HG03575 (cell line): ENCODE data around the gene PDK2.

Source experiments
- ATAC-seq: cut with Tn5 transposase; IDR thresholded peaks from one replicate; pipeline ENCODE4 v1.9.1; 2021; ENCODE audit not compliant: unreplicated experiment, insufficient number of reproducible peaks, low FRiP score; ENCODE audit errors: extremely low read depth

Gene PDK2

GRCh38 chr17:50111673-50112655, 16.8 kb downstream of the PDK2 start:
- no peak for ATAC-seq

DNA sequence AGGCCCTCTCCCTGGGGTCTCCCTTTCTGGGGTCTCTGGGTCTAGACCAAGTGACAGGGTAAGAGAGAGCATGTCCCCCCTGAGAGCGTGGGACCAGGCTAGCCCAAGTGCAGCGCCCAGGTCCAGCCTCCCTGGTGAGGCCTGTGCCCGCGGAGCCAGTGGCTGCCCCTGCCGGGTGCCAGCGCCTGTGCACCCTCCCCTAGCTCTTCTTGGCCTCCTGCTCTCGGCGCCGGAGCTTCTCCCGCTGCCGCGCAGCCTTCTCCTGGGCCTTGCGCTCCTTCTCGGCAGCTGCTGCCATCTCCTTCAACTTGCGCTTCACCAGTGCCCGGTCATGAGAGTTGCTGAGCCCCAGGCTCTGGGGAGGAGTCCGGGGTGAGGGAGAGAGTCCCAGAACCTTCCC, 17.5 kb downstream of the PDK2 start:
- no peak for ATAC-seq

DNA sequence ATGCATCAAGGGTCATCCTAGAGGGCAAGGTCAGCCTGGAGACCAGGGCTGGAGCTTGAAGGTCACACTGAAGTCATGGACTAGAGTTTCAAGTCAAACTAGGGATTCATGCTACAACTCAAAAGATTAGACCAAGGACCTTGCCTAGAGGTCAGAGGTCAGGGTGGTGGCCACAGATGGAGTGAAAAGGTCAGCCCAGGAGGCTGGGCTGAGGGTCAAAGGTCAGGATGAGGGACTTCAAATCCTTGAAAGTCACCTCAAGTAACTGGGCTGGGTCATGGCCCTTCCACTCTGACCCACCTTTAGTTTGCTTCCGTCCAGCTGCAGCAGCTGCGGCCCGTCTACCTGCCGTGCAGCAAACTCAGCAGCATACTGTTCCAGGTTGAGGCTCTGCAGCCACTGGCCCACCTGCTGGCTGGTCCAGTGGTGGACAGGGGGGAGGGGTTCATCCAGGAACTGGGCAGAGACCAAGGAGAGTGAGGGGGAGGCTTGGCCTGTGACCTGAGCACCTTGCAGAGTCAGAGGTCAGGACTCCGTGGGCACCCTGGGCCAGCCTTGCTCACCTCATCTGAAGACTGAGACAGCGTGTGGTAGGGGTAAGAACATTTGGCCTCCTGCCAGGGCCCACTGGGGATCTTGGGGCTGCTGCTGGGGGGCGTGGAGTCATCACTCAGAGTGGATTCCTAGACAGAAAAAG, 18.6 kb downstream of the PDK2 start:
- ATAC-seq = no peak

GRCh38 chr17:50114401-50114800, 19.2 kb downstream of the PDK2 start:
- no peak for ATAC-seq

GRCh38 chr17:50114849-50115357, 19.8 kb downstream of the PDK2 start:
- ATAC-seq = no peak

DNA sequence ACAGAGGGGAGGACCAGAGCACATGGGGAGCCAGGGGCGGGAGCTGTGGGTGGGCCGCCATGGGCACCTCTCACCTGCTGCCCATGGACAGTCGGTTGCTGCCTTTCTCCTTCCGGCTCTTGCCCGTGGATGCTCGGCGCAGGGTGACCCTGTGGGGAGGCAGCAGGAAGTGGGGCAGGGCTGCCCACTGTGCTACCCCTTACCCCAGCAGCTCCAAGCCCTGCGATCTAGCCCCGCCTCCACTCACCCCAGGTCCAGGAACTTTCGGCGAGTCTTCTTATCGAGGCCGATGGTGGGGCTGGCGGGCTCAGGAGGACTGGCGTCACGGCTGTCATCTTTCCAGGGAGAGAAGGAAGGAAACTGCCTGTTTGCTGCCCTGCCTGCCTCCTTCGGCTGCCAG, 20.6 kb downstream of the PDK2 start:
- ATAC-seq = no peak

- ATAC-seq = no peak
Measured at GRCh38 chr17:50117202-50118051, 22.3 kb downstream of the PDK2 start.

- no peak for ATAC-seq
Measured at GRCh38 chr17:50118076-50118827, 23.1 kb downstream of the PDK2 start.

GRCh38 chr17:50118828-50119218, 23.7 kb downstream of the PDK2 start:
- no peak for ATAC-seq

DNA sequence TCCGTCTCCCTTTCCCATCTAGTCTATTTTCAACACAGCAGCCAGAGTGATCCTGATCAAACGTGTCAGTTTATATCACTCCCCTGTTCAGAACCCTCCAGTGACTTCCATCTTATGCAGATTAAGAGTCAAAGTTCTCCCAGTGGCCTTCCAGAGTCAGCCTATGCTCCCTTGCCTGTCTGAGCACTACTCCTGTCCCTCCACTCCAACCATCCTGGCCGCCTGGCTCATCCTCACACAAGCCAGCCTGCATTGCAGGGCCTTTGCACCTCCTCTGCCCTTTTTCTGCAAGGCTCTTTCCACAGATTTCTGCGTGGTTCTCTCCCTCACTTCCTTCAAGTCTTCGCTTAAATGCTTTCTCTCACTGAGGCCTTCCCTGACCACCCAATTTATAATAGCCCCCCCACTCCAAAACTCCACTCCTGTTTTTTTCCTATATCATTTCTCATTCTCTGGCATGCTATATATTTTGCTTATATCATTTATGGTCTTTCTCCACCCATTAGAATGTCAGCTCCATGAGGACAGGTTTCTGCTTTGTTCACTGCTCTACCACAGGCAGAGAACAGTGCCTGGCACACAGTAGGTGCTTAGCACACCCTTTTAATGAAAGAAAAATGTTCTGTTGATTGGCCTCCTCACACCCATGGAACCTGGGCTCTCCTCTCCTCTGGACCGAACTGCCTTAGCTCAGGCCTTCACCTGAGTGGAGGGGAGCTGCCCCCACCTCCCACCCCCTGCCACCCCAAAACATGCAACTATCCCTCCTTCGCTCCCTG, 25.5 kb downstream of the PDK2 start:
- ATAC-seq = no peak

DNA sequence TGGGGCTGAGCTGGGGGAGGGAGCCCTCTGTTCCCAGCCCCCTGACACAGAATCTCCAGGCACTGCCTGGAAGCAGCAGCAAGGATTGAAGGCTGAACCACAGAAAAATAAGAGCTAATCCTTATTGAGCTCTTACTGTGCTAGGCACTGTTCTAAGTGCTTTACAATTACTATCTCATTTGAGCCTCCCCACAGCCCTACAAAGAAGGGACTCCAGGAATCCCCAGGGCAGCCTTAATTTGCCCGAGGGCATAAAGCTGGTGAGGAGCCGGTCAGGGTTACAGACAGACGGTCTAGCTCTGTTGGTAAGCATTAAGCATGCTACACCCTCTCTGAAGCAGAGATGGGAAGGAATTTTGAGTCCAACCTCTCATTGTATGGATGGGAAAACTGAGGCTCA, 27.8 kb downstream of the PDK2 start:
- ATAC-seq = no peak

DNA sequence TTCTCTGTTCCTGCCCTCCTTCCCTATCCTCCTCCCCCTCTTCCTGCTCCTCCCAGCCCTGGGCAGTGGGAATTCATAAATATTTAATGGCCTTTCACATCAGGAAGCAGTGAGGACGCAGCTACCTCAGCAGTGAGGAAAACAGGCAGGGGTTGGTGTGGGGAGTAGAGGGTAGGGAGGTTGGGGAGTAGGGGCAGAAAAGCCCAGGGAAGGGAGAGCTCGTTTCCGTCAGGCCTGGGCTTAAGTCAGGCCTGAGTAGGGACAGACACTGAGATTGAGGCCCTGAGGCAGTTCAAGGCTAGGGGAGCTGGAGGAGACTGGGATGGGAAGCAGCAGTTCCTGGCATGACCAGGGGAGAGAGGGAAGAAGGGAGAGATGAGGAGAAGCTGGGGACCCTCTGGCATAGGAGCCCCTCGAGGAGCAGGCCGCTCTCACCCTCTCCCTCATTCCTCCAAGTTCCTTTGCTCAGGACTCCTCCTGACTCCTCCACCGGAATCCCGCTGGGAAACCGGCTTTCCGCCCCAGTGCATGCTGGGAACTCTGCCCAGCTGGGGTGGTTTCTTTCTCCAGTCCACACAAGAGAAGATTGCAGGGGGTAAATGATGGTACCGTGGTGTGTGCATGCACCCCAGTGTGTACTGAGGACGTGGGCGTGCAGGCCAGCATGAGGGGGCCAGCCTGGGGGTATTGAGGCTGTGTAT, 28.6 kb downstream of the PDK2 start:
- ATAC-seq = no peak

DNA sequence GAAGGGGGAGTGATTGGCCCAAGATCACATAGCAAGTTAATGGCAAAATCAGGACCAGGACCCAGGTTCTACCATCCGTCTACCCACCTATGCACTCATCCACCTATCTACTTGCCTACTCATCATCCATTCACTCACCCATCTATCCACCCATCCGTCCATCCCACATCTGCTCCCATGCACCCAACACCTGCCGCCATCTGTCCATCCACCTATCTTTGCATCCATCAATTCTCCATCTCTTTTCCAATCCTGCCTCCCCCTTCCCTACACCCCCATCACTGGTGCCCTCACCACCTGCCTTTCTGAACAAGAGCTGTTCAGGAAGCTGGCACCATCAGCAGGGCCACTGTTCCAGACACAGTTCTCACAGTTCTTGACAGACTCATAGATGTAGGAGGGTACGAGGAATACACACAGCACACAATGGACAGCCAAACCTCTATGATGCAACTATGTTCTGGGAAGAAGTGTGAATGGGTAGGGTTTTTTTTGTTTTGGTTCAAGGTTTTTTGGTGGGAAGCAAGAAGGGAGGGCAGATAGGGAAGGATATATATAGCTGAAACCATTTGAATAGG, 30.4 kb downstream of the PDK2 start:
- no peak for ATAC-seq

DNA sequence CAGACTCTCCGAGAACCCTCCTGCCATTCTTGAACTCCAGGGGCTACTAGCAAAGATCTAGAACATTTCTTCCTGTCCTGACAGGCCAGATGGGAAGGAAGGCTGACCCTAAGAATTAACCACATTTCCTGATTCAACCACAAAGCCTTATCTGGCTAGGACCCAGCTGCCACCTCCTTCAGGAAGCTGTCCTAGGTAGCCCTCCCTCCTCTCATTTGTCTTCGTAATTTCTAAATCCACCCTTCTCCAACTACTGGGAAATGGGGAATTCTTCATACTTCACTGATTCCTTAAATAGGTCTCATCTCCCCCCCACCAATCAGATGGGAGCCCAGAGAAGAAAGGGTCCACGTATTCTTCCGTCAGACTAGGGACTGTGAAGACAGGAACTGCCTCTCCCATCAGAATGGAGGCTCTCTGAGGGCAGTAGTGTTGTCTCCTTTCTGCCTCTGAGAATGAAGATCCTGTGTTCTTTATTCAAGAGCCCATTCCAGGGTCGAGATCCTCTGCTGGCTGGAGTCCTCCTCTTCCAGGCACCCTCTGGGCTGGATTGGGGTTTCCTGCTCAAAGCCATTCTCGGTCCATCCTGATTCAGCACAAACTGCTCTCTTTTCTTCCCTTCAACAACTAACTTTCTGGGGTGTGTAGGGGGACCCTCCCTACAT, 32.7 kb downstream of the PDK2 start:
- no peak for ATAC-seq

- no peak for ATAC-seq
Measured at GRCh38 chr17:50128441-50129352, 33.5 kb downstream of the PDK2 start.

DNA sequence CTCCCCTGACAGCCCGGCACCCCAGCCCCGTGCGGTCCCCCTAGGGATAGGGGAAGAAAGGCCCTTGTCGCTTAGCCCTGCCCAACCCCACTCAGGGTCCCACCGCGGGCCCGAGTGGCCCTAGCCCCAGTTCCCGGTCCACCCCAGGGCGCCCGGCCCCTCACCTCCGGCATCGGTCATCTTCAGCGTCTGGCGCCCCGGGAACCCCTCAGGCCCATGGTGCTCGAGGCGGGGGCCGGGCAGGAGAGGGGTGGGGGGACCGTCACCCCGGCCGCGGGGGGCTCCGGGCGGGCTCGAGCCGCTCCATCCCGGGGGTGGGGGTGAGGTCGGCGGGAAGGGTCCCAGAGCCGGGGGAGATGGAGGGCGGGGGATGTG, 34.2 kb downstream of the PDK2 start:
- no peak for ATAC-seq
